ENCODE results near the gene ARFGAP2.
"Not testable (repeated sequence)": the region's sequence is repeated elsewhere in the genome, so short reads cannot be mapped to it uniquely, and the experiment has no call there.

ARFGAP2 gene

GRCh38 chr11:47148903-47149531, 27.7 kb downstream of the ARFGAP2 start:
- no peak for DNase-seq (ENCODE audit: low read depth)

- DNase-seq (ENCODE audit: low read depth): no peak
Measured at GRCh38 chr11:47148270-47148669, 28.4 kb downstream of the ARFGAP2 start.

DNA sequence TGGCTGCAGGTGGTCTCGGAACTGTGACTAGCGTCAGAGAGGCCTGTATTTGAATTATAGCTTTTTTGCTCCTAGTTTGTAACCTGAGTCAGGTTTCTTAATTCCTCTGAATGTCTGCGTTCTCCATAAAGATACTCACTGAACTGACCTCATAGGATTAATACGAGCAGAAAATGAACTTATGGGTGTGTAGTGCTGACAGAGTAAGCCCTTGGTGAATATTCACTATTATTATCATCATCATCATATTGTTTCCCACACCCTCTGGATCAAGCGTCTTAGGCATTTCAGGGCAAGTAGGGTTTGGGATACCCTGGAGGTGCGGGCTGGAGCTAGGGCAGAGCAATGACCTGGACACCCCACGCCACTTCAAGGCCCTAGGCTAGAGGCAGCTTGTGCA, 29.0 kb downstream of the ARFGAP2 start:
- DNase-seq (ENCODE audit: low read depth): no peak

DNA sequence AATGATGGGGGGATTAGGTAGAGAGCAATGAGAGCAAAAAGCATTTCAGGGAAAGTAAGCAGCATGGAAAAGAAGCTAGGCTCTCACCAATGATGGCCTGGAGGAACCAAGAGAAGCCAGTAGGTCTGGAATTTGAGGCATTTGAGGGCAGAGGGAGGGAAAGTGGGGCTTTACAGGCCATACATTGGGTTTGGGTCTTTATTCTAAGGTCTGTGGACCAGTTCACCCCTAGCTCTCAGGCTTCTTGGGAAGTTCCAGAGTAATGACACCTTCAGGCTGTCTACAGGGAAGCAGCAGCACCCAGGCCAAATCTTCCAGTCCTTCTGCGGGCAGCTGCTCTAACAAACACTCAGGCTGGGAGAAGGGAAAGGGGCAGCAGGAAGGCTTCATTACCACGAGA, 29.4 kb downstream of the ARFGAP2 start:
- DNase-seq (ENCODE audit: low read depth): no peak

GRCh38 chr11:47144541-47144940, 32.1 kb downstream of the ARFGAP2 start:
- no peak for DNase-seq (ENCODE audit: low read depth)

- no peak for DNase-seq (ENCODE audit: low read depth)
Measured at GRCh38 chr11:47143322-47143721, 33.4 kb downstream of the ARFGAP2 start.

DNA sequence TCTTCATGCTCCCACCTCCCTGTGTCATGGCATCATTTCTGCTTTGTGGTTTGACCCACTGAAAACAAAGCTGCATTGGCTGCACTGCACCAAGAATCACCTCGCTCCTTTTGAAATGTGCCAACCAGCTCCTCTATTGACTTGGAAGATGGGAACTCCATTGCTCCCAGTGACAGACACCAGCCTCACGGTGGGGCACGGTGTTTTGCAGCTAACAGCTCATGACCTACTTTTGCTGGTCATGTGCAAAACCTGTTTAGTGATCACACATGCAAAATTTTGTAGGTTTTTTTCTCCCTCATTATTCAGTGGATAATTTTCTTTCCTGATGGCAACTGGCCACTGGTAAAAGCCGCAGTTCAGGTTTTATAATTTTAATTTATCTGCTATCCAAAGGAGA, 36.8 kb downstream of the ARFGAP2 start:
- no peak for DNase-seq (ENCODE audit: low read depth)

DNA sequence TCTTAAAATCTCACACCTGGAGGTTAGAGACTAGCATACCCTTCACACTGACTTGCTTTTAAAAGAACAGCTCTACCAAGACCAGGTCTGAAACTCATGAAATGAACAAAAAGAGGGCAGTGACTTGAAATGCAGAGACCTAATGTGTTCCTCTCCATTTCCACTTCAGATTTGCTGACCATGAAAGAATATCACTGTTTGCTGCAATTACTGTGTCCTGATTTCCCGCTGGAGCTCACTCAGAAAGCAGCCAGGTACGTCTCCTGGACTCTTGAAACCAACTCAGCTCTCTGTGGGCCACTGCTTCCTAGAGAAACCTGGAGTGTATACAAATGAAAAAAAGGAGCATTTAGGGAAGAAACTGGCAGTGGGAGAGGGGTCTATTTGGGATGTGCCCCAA, 39.2 kb downstream of the ARFGAP2 start:
- DNase-seq (ENCODE audit: low read depth): no peak

GRCh38 chr11:47136921-47137320, 39.8 kb downstream of the ARFGAP2 start:
- DNase-seq (ENCODE audit: low read depth): no peak

DNA sequence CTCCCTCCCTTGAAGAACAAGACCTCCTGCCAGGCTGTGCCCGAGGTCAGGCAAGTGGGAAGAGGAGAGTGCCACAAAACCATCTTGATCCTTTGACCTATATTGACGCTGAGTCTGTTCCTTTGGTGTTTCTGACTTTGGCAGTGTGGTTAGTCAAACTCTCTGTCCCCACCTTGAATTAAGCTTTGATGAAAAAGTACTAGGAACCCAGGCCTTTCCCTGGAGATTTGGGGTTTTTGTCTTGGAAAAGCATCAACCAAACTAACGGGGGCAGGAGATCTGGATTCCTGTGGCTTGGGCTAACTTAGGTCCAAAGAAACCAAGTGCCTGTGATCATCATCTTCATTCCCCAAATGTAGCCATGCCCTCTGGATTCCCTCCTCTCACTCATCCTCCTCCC, 40.4 kb downstream of the ARFGAP2 start:
- no peak for DNase-seq (ENCODE audit: low read depth)

DNA sequence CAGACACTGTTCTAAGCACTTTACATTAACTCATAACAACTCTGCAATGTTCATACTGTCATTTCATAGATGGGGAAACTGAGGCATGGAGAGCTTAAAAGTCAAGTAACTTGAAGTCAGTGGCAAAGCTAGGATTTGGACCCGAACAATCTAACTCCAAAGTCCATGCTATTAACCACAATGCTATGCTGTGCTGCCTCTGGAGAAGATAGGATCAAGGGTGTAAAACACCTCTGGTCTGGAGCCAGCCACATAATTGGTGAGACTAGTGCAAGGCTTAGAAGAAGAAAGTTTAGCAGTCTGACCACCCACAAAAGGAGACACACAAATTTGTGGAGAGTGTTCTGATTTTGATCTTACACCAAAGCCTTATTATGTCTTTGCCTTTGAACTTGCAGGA, 43.7 kb downstream of the ARFGAP2 start:
- DNase-seq (ENCODE audit: low read depth): no peak

DNA sequence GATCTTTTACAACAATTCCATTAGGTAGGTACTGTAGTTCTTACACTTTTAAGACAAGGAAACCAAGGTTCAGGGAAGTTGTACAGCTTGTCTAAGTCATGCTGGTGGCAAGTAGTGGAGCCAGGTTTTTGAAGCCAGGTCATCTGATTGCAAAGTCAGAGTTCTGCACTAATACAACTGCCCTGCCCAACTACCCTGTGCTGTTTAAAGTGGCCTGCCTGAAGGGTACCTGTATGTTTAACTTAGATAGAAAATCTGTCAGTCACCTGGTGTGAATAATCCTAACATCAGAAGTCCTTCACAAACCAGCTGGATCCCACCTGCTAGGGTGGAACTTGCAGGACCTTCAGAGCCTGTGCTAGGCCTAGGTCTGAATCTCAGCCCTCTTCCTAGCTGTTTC, 44.2 kb downstream of the ARFGAP2 start:
- DNase-seq (ENCODE audit: low read depth): no peak

GRCh38 chr11:47131136-47131535, 45.5 kb downstream of the ARFGAP2 start:
- DNase-seq (ENCODE audit: low read depth): no peak

DNA sequence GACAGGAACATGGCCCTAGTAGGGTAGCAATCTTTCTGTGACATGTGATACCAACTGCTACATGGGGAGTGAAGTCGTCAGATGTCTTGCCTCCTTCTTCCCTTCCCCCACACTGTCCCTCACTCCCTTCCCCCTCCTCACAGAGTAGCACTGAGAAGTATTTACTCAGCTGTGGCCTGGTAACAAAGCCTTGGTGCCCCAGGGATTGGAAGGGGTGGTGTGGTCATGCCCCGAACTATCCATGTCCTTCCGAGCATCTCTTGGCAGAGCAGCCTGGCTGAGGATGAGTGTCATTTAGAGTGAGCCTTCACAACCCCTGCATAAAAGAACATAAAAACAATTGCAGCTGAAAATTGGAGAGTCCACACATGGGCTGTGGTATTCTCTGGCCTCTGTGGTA, 46.1 kb downstream of the ARFGAP2 start:
- DNase-seq (ENCODE audit: low read depth): no peak

GRCh38 chr11:47127213-47127612, 49.5 kb downstream of the ARFGAP2 start:
- no peak for DNase-seq (ENCODE audit: low read depth)

DNA sequence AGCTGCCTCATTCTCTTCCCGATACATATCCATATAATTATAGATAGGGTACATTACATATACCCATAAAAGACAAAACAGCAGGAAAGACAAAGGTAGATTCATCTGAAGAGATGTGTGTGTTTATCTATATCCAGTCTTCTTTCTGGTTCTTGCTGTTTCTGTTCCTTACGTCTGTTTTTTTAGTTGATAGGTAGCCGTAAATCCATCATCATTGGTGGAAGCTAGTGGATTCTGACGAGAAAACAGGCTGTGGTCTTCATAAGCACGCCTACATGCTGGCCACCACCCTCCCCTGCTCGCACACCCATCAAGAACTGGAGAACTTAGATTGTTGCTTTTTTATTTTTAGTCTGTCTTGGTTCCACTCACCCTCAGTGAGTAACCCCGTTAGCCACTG, 51.6 kb downstream of the ARFGAP2 start:
- DNase-seq (ENCODE audit: low read depth): no peak

GRCh38 chr11:47124675-47125074, 52.0 kb downstream of the ARFGAP2 start:
- DNase-seq (ENCODE audit: low read depth): no peak

DNA sequence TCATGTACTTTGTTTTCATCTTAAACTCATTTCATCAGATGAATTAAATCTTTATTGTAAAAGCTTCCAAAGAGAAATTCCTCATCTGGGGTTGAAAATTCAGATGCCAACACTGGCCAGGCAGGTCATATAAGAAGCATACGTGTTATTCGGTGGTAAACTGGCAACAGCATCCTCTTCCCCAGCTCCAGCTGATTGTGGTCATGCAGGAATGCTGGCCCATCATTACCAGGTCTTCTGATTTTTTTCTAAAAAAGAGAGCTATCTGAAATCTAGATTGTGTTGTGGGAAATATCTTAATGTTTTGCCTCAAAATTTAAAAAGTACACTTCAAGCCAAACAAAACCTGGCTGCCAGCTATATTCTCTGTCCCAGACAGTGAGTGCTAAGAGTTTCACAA, 53.6 kb downstream of the ARFGAP2 start:
- DNase-seq (ENCODE audit: low read depth): no peak

- DNase-seq (ENCODE audit: low read depth): no peak
Measured at GRCh38 chr11:47121731-47122130, 54.9 kb downstream of the ARFGAP2 start.

DNA sequence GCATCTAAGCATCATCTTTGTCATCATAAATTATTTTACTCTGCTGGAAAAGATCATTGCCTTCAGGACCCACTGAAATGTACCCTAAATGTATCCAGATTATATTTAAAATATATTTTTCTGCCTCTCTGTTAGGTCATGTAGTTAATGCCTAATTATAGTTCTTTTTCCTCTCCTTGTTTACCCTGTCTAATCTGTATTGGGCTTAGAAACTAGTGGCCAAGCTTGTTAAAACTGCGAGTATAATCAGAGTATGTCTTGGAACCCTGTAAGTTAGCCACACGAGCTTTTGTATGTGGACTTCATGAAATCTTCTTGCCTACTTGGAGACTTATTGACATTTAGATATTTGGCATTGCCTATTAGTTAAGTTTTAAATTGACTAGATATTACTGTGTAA, 55.6 kb downstream of the ARFGAP2 start:
- DNase-seq (ENCODE audit: low read depth): no peak

- DNase-seq (ENCODE audit: low read depth): not testable (repeated sequence)
Measured at GRCh38 chr11:47118958-47119688, 57.6 kb downstream of the ARFGAP2 start.
